WTC11 (cell line): Measurements from ENCODE around the gene FOXA1.

Experiments used
- ATF1 ChIP-seq: sonication (generic); formaldehyde crosslinking; IDR thresholded peaks from 2 replicates; pipeline ENCODE4 v1.8.1; 2023; ENCODE audit warnings: mild to moderate bottlenecking, moderate library complexity, missing genetic modification reagents
- ATF3 ChIP-seq: sonication (generic); formaldehyde crosslinking; conservative IDR thresholded peaks from 2 replicates; pipeline ENCODE4 v1.8.1; 2022; ENCODE audit warnings: mild to moderate bottlenecking, missing genetic modification reagents
- CTCF ChIP-seq: fragments of 200-600 bp; IDR thresholded peaks from 2 replicates; pipeline ENCODE4 v1.8.0; 2022; ENCODE audit warnings: antibody characterized with exemption
- FOXP1 ChIP-seq: sonication (generic); formaldehyde crosslinking; IDR thresholded peaks from 2 replicates; pipeline ENCODE4 v1.8.0; 2022; ENCODE audit warnings: missing genetic modification reagents, mild to moderate bottlenecking, moderate library complexity, borderline replicate concordance
- MYBL2 ChIP-seq: sonication (generic); formaldehyde crosslinking; IDR thresholded peaks from 2 replicates; pipeline ENCODE4 v1.8.1; 2023; ENCODE audit warnings: mild to moderate bottlenecking, moderate library complexity, missing genetic modification reagents
- NR3C1 ChIP-seq: sonication (generic); formaldehyde crosslinking; conservative IDR thresholded peaks from 2 replicates; pipeline ENCODE4 v1.8.1; 2023; ENCODE audit warnings: low read depth, mild to moderate bottlenecking, missing genetic modification reagents
- PRRX2 ChIP-seq: fragments of 250-450 bp; sonication (Bioruptor Pico); IDR thresholded peaks from 2 replicates; pipeline ENCODE4 v1.8.0; 2021; ENCODE audit warnings: mild to moderate bottlenecking
- ZNF512 ChIP-seq: sonication (generic); formaldehyde crosslinking; IDR thresholded peaks from 2 replicates; pipeline ENCODE4 v1.8.1; 2022; ENCODE audit warnings: missing genetic modification reagents, borderline replicate concordance
- TF ChIP-seq, protein P1 (sequence below): sonication (generic); formaldehyde crosslinking; IDR thresholded peaks from 2 replicates; pipeline ENCODE4 v1.8.0; 2022; ENCODE audit warnings: mild to moderate bottlenecking, missing genetic modification reagents

DNA sequence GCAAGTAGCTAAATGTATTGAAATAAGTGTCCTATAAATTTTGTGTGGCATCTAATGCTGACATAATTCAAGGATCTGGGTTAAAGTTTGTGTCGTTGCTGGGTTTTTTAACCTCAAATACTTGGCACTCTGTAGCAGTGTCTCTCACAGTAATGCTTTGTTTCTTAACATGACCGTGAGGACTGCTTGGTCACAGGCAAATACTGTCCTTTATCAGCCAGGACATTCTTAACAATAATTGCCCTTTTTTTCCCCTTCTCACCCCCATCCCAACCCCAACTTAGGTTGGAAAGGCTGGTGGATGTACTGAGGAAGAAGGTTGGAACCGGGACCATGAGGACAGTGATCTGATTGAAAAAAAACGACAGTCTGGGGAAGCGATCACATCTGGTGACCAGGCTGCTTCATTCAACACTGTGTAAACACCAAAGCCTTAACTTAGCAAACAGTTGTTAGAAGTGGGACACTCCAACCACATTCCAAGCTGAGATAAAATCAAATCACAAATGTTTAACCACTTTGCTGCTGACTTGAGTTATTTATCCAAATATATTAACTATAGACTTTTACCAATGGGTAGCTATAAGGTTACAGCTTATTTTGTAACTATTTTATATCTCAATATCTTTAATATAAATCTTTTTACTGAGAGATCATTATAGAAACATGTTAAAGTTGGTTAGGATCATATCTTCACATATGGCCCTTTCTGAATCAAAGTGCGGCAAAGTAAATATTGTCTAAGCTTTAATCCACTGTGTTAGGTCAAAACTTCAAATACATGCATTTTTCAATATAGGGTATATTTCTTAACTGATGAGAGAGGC is 48.2 kb downstream of the FOXA1 start:
- no peak for TF ChIP-seq ZNF512 (CRISPR knock-in tag)
- TF ChIP-seq ATF1 (CRISPR knock-in tag) = no peak
- no peak for TF ChIP-seq ATF3 (CRISPR knock-in tag)
- TF ChIP-seq CTCF = no peak
- no peak for TF ChIP-seq MYBL2 (CRISPR knock-in tag)
- TF ChIP-seq, protein P1, sequence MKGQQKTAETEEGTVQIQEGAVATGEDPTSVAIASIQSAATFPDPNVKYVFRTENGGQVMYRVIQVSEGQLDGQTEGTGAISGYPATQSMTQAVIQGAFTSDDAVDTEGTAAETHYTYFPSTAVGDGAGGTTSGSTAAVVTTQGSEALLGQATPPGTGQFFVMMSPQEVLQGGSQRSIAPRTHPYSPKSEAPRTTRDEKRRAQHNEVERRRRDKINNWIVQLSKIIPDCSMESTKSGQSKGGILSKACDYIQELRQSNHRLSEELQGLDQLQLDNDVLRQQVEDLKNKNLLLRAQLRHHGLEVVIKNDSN (CRISPR knock-in tag) = no peak
- no peak for TF ChIP-seq PRRX2 (CRISPR knock-in tag)
- no peak for TF ChIP-seq FOXP1 (CRISPR knock-in tag)
- TF ChIP-seq NR3C1 (CRISPR knock-in tag) = no peak
